ENCODE results near the gene OR10Z1. TPM values are rescaled to one million over a fixed set of nuclear protein-coding genes. Genes with fewer than 3 reads are reported as not detected.

Gene OR10Z1, protein sequence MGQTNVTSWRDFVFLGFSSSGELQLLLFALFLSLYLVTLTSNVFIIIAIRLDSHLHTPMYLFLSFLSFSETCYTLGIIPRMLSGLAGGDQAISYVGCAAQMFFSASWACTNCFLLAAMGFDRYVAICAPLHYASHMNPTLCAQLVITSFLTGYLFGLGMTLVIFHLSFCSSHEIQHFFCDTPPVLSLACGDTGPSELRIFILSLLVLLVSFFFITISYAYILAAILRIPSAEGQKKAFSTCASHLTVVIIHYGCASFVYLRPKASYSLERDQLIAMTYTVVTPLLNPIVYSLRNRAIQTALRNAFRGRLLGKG
- not detected in 2 replicates for total RNA-seq

DNA sequence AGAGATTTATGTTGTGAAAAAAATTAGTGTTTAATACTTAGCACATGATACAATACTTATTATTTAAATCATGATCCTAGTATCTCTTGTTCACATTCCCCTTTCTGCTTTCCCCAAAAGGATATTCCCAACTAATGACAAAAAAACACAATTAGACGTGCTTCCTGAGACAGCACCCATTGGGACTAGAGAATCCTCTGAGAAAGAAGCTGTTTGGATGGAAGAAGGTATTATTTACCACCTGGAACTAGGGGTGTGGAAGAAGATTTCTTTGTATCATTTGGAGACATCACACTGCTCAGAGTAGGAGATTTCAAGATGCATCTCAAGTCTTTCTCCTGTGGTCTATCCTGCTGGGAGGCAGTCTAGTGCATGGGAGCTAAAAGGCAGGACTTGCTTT, at the start of gene OR10Z1:
TSS of gene OR10Z1 (plus strand) at position 301 of the 400 bp plus-strand sequence. CDS start 1,171 bp downstream, outside the sequence.

DNA sequence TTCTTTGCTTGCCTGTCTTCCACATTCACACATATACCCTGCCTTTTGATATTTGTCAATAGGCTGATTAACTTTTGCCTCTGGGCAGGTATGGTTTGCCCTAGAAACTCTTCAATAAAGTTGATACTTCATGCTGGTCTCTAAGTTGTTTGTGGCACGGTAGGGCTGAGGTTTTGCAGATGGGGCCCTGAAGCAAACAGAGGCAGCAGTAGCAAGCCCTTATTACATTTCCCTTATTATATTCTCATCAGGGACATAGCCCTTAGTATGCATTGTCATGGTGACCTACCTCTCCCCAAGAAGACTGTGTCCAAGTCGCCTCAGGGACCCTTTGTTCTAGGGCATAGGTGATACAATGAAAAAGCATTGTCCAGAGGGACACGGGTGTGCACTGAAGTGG, 34.6 kb upstream of the OR10Z1 start, which contains the start of gene OR6P1:
TSS of gene OR6P1 (minus strand) at position 101 of the 400 bp plus-strand sequence. CDS start 6,976 bp downstream, outside the sequence.

DNA sequence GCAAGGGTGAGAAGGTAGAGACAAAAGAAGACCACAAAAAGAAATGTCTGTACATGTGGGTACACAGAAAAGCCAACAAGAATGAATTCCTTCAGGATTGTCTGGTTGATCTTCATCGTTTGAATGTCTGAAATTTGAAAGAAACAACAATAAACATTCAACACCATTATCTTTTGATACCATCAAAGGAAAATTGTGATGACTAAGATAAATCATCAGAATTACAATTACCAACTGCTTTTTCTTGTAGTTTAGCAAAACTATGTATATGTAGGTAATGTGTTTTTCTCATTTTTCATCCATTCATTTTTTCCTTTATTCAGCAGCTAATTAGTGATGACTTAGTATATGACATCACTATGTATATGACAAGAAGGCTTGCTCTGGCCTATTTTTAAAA, 25.3 kb upstream of the OR10Z1 start, which contains the start of gene OR10X1:
TSS of gene OR10X1 (minus strand) at position 167 of the 400 bp plus-strand sequence. CDS start at position 167, 0 bp downstream.

Other genes with a start within 250 kb of the OR10Z1 start
- gene OR10T2, start 205.8 kb upstream of the OR10Z1 start, total RNA-seq = not detected in 2 replicates
- not detected in 2 replicates for gene OR10K2, start 179.0 kb upstream of the OR10Z1 start, total RNA-seq
- gene OR10K1, start 143.4 kb upstream of the OR10Z1 start, total RNA-seq = not detected in 2 replicates
- gene OR10R2, start 133.0 kb upstream of the OR10Z1 start, total RNA-seq = not detected in 2 replicates
- not detected in 2 replicates for gene OR6Y1, start 50.9 kb upstream of the OR10Z1 start, total RNA-seq
- not detected in 2 replicates for gene OR6P1, start 34.7 kb upstream of the OR10Z1 start, total RNA-seq
- not detected in 2 replicates for gene OR10X1, start 25.4 kb upstream of the OR10Z1 start, total RNA-seq
- 0.13 TPM in 1 of 2 replicates, not detected in the other for gene SPTA1, start 81.4 kb downstream of the OR10Z1 start, total RNA-seq
- not detected in 2 replicates for gene OR6K2, start 95.4 kb downstream of the OR10Z1 start, total RNA-seq
- not detected in 2 replicates for gene OR6K3, start 115.5 kb downstream of the OR10Z1 start, total RNA-seq
- gene OR6K6, start 149.5 kb downstream of the OR10Z1 start, total RNA-seq = not detected in 2 replicates
- not detected in 2 replicates for gene OR6N1, start 166.9 kb downstream of the OR10Z1 start, total RNA-seq
- not detected in 2 replicates for gene OR6N2, start 175.9 kb downstream of the OR10Z1 start, total RNA-seq
- gene MNDA, start 226.1 kb downstream of the OR10Z1 start, total RNA-seq = not detected in 2 replicates